CD14-positive monocyte (primary cell): Measurements from ENCODE around the gene NOS2. TPM values are rescaled to one million over a fixed set of nuclear protein-coding genes. Genes with fewer than 3 reads are reported as not detected.
"Not testable (repeated sequence)": the region's sequence is repeated elsewhere in the genome, so short reads cannot be mapped to it uniquely, and the experiment has no call there.

Experiments used
- DNase-seq, 3 donors: peaks; one replicate each; pipeline ENCODE4 v3.0.0-alpha.2; 2011 to 2022
- H2AFZ ChIP-seq: 2 replicates; pipeline ENCODE4 v1.6.0; 2012; ENCODE audit warnings: mild to moderate bottlenecking, low read depth, low read length, inconsistent platforms; ENCODE audit not compliant: insufficient read depth, poor library complexity, severe bottlenecking
- H3K27ac ChIP-seq, 2 donors: 1 replicate in 1 of 2; 2 replicates in 1 of 2; pipeline ENCODE4 v1.5.1; 2012 to 2013; ENCODE audit warnings: low read length in 2 of 2, control low read depth in 1 of 2, inconsistent platforms in 1 of 2, low read depth in 1 of 2, mild to moderate bottlenecking in 1 of 2
- H3K27me3 ChIP-seq, 2 donors: one replicate each; pipeline versions ENCODE4 v1.6.0 to v1.6.1; 2011 to 2013; ENCODE audit warnings: low read length in 2 of 2; ENCODE audit not compliant: control insufficient read depth in 2 of 2, insufficient read depth in 2 of 2
- H3K36me3 ChIP-seq, 2 donors: replicated peaks in 1 of 2; 1 replicate in 1 of 2; 2 replicates in 1 of 2; pipeline versions ENCODE4 v1.5.1 to v1.6.1; 2012 to 2013; ENCODE audit warnings: low read length in 2 of 2, control low read depth in 1 of 2, inconsistent platforms in 1 of 2, mild to moderate bottlenecking in 1 of 2; ENCODE audit not compliant: insufficient read depth in 2 of 2, control insufficient read depth in 1 of 2
- H3K4me1 ChIP-seq, 2 donors: 1 replicate in 1 of 2; 2 replicates in 1 of 2; pipeline versions ENCODE4 v1.5.1 to v1.6.1; 2012 to 2013; ENCODE audit warnings: low read length in 2 of 2, control low read depth in 1 of 2, inconsistent platforms in 1 of 2, mild to moderate bottlenecking in 1 of 2, moderate library complexity in 1 of 2; ENCODE audit not compliant: insufficient read depth in 2 of 2, control insufficient read depth in 1 of 2
- H3K4me2 ChIP-seq: replicated peaks from 2 replicates; pipeline ENCODE3; 2012; ENCODE audit warnings: low read length, moderate library complexity, mild to moderate bottlenecking; ENCODE audit not compliant: poor library complexity, severe bottlenecking; ENCODE audit errors: extremely low read depth
- H3K4me3 ChIP-seq, 3 experiments: fragments of 200-600 bp in 1 of 3; sonication (generic) in 1 of 3; replicated peaks in 1 of 3; 1 replicate in 2 of 3; 2 replicates in 1 of 3; pipeline ENCODE4 v1.5.1; 2011 to 2013; ENCODE audit warnings: low read length in 3 of 3, mild to moderate bottlenecking in 3 of 3, control low read depth in 2 of 3, low read depth in 2 of 3, inconsistent platforms in 1 of 3, moderate library complexity in 1 of 3
- H3K79me2 ChIP-seq: 2 replicates; pipeline ENCODE4 v1.6.0; 2012; ENCODE audit warnings: mild to moderate bottlenecking, control low read depth, inconsistent platforms, low read length, moderate library complexity; ENCODE audit not compliant: insufficient read depth
- H3K9ac ChIP-seq: 2 replicates; pipeline ENCODE4 v1.6.0; 2017; ENCODE audit warnings: low read length, mild to moderate bottlenecking; ENCODE audit not compliant: insufficient read depth, poor library complexity, severe bottlenecking
- H3K9me3 ChIP-seq, 2 donors: replicated peaks in 1 of 2; 1 replicate in 1 of 2; 2 replicates in 1 of 2; pipeline versions ENCODE4 v1.5.1 to v1.6.1; 2012 to 2013; ENCODE audit warnings: low read length in 2 of 2, control low read depth in 1 of 2; ENCODE audit not compliant: control insufficient read depth in 1 of 2, insufficient read depth in 1 of 2
- H4K20me1 ChIP-seq: 2 replicates; pipeline ENCODE4 v1.6.0; 2012; ENCODE audit warnings: mild to moderate bottlenecking, low read length, control low read depth, moderate library complexity; ENCODE audit not compliant: insufficient read depth
- H3K27ac Mint-ChIP-seq, 7 donors: one replicate each; pipeline ENCODE4 v1.8.0; 2020; ENCODE audit warnings: mild to moderate bottlenecking in 7 of 7, mixed read lengths in 7 of 7, moderate library complexity in 6 of 7, inconsistent platforms in 2 of 7
- H3K27me3 Mint-ChIP-seq, 3 donors: one replicate each; pipeline ENCODE4 v1.8.0; 2021 to 2022; ENCODE audit warnings: low read depth in 3 of 3, mild to moderate bottlenecking in 3 of 3, mixed read lengths in 3 of 3, moderate library complexity in 3 of 3, inconsistent platforms in 1 of 3
- H3K36me3 Mint-ChIP-seq, 2 donors: one replicate each; pipeline ENCODE4 v1.8.0; 2020; ENCODE audit warnings: mixed read lengths in 2 of 2, inconsistent platforms in 1 of 2, mild to moderate bottlenecking in 1 of 2
- H3K4me1 Mint-ChIP-seq: one replicate; pipeline ENCODE4 v1.8.0; 2020; ENCODE audit warnings: mild to moderate bottlenecking, mixed read lengths
- H3K4me3 Mint-ChIP-seq, 2 donors: one replicate each; pipeline ENCODE4 v1.8.0; 2020; ENCODE audit warnings: mild to moderate bottlenecking in 2 of 2, mixed read lengths in 2 of 2, moderate library complexity in 1 of 2
- H3K9me3 Mint-ChIP-seq, 7 donors: one replicate each; pipeline ENCODE4 v1.8.0; 2020 to 2022; ENCODE audit warnings: mixed read lengths in 7 of 7, mild to moderate bottlenecking in 6 of 7, moderate library complexity in 6 of 7, inconsistent platforms in 2 of 7
- WGBS: methylation state at CpG from one replicate; pipeline ENCODE4 v1.1.5; 2013; ENCODE audit warnings: missing lambda C conversion rate; ENCODE audit not compliant: insufficient coverage; 5-methylcytosine and 5-hydroxymethylcytosine counted together
- intact Hi-C, 2 donors: fragments of 100-400 bp; cut with micrococcal nuclease; formaldehyde crosslinking; loops; one replicate each; pipeline versions ENCODE4 v1.15.0 to v1.15.1; 2023
- polyA plus RNA-seq, 3 donors: library from polyadenylated mRNA; depleted of rRNA in 1 of 3; unstranded in 2 of 3; stranded (reverse) in 1 of 3; fragments of 300-500 nt in 2 of 3; fragments of >200 nt in 1 of 3; fragmentation: Illumina TruSeq in 2 of 3; gene quantifications; 1 replicate in 2 of 3; 2 replicates in 1 of 3; pipeline ENCODE4 v1.2.3, GENCODE V29; 2012 to 2021
- TF ChIP-seq, protein P1 (sequence below): fragments of 200-600 bp; IDR thresholded peaks from one replicate; pipeline ENCODE4 v1.8.0; 2022; ENCODE audit warnings: antibody characterized with exemption, mild to moderate bottlenecking

Gene NOS2
- polyA plus RNA-seq, 3 donors: not detected

DNA sequence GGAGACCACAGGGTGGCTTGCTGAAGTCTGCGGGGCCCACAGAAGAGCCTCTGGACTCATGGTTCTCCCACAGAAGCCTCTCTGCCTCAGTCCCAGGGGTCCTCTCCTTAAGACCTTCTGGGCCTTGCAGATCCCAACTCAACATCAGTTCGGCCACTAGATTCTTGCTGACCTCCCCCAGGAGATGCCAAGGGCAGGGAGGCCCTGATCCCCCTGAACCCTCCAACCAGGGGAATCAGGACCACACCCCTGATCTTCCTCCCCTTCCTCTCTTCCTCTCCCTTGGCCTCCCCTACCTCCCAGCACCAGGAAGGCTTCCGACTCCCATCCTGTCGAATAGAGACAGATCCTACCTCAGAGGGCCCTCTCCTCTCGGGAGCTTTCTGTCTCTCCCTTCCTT is 53.4 kb downstream of the NOS2 start:
- Mint-ChIP-seq H3K9me3 (no peaks in the 10 kb centered on the region), H3K4me3 (no peak overlapping the region), H3K27me3 (peaks cover 0 to 2% (median 2%) of the 10 kb centered on the region in 3 donors), H3K4me1 (peaks cover 20% of the 10 kb centered on the region), H3K36me3 (no peaks in the 10 kb centered on the region), H3K27ac (peak overlapping the region; percentile 36 to 88 (median 76))
- 96% methylated on average over 3 of the region's 5 CpGs for WGBS
- Histone ChIP-seq H4K20me1 (no peaks in the 10 kb centered on the region), H2AFZ (peak overlapping the region; percentile 44), H3K4me3 (no peak overlapping the region), H3K27ac (peak overlapping the region; percentile 49 to 66), H3K9me3 (no peaks in the 10 kb centered on the region), H3K36me3 (no peaks in the 10 kb centered on the region), H3K9ac (no peak overlapping the region), H3K79me2 (no peaks in the 10 kb centered on the region), H3K27me3 (no peaks in the 10 kb centered on the region), H3K4me1 (peaks cover 25 to 33% of the 10 kb centered on the region in 2 donors), H3K4me2 (no peak overlapping the region)
- no peak for DNase-seq
- intact Hi-C loops: no loop called here
- TF ChIP-seq, protein P1, sequence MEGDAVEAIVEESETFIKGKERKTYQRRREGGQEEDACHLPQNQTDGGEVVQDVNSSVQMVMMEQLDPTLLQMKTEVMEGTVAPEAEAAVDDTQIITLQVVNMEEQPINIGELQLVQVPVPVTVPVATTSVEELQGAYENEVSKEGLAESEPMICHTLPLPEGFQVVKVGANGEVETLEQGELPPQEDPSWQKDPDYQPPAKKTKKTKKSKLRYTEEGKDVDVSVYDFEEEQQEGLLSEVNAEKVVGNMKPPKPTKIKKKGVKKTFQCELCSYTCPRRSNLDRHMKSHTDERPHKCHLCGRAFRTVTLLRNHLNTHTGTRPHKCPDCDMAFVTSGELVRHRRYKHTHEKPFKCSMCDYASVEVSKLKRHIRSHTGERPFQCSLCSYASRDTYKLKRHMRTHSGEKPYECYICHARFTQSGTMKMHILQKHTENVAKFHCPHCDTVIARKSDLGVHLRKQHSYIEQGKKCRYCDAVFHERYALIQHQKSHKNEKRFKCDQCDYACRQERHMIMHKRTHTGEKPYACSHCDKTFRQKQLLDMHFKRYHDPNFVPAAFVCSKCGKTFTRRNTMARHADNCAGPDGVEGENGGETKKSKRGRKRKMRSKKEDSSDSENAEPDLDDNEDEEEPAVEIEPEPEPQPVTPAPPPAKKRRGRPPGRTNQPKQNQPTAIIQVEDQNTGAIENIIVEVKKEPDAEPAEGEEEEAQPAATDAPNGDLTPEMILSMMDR: no peak

DNA sequence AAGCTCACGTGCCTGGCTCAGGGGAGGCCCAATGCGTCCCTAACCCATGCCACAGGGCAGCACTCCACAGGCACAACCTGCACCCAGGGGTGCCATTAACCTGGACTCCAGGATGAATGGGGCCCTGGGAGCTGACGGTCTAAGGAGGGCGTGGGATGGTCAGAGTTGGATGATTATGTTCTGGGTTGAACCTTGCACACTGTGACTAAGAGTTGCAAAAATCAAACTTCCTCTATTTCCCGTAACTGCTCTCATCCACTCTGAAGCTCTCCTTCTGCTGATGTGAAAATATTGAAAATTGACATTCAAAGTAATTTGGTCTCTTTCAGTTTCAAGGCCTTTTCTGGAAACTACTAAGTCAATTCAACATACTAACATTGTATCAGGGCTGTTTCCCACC is 54.0 kb downstream of the NOS2 start:
- peaks cover 20% of the 10 kb centered on the region for H3K4me1 Mint-ChIP-seq
- H3K9ac ChIP-seq: not testable (repeated sequence)

DNA sequence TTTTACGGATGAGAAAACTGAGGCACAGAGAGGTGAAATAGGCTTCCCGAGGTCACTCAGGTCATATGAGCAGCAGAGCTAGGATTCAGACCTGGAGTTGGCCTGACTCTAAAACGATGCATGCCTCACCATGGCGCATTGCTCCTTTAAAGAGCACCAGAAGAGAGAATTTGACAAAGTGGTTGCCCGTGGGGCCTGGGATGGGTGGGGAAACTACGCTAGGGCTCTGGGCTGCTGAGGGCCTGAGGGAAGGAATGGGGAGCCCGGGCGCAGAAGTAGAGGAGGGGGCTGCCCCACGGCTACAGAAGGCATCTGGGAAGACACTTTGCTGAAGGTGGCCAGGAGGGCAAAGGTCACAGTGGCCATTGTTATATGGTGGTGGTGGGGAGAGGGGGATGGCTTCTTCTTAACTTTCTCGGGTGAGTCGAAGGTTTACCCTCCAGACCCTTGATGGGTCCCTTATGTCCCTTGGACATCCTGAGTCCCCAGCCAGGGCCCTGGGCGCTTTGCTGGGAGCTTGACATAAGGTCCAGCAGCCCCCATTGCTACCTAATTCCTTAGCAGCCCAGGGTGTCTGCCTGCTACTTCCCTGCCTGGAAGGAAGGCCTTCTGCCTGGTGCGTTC is 55.0 kb downstream of the NOS2 start:
- H3K36me3 Mint-ChIP-seq, intact Hi-C loops, H3K4me3 Mint-ChIP-seq, H3K9ac ChIP-seq, H3K4me2 ChIP-seq, H3K9me3 ChIP-seq, H3K27me3 ChIP-seq, H3K36me3 ChIP-seq, H3K27ac ChIP-seq, H3K9me3 Mint-ChIP-seq, H4K20me1 ChIP-seq, H3K79me2 ChIP-seq, DNase-seq, H3K4me3 ChIP-seq, H3K27me3 Mint-ChIP-seq, H2AFZ ChIP-seq: not testable (repeated sequence)
- H3K4me1 ChIP-seq: peaks cover 25 to 33% of the 10 kb centered on the region in 2 donors
- Mint-ChIP-seq H3K27ac (peak overlapping the region in 1 of 7 donors; percentile 38), H3K4me1 (peaks cover 20% of the 10 kb centered on the region)
- WGBS: 88% methylated on average over 8 of the region's 13 CpGs

More for the DNA sequence above, 54.0 kb downstream of the NOS2 start:
- peak overlapping the region in 6 of 7 donors; percentile 36 to 85 (median 56) for H3K27ac Mint-ChIP-seq
- intact Hi-C loops, H3K9me3 Mint-ChIP-seq, H3K36me3 Mint-ChIP-seq, H3K27me3 Mint-ChIP-seq, H3K9me3 ChIP-seq, H3K4me3 ChIP-seq, H3K79me2 ChIP-seq, H3K27me3 ChIP-seq, H4K20me1 ChIP-seq, H3K4me2 ChIP-seq, H3K36me3 ChIP-seq, H3K4me3 Mint-ChIP-seq: not testable (repeated sequence)
- peak overlapping the region; percentile 44 for H2AFZ ChIP-seq
- H3K4me1 ChIP-seq: peaks cover 25 to 33% of the 10 kb centered on the region in 2 donors
- WGBS: no CpG with 5 or more reads among the region's 5 CpGs
- peak overlapping the region; percentile 49 to 66 for H3K27ac ChIP-seq
- DNase-seq: peak; percentile 43 to 52 (median 46)
